Stimulated activated CD8-positive, alpha-beta memory T cell treated with anti-CD3 and anti-CD28 coated beads, Interleukin-12 subunit alpha, Interleukin-12 subunit beta, amount 100 ng/mL, for 24 hours (primary cell): ENCODE measurements around the gene RPS21.

Experiments
- DNase-seq: peaks from one replicate; pipeline ENCODE4 v3.0.0-alpha.2; 2020; ENCODE audit errors: extremely low read depth

RPS21 gene

DNA sequence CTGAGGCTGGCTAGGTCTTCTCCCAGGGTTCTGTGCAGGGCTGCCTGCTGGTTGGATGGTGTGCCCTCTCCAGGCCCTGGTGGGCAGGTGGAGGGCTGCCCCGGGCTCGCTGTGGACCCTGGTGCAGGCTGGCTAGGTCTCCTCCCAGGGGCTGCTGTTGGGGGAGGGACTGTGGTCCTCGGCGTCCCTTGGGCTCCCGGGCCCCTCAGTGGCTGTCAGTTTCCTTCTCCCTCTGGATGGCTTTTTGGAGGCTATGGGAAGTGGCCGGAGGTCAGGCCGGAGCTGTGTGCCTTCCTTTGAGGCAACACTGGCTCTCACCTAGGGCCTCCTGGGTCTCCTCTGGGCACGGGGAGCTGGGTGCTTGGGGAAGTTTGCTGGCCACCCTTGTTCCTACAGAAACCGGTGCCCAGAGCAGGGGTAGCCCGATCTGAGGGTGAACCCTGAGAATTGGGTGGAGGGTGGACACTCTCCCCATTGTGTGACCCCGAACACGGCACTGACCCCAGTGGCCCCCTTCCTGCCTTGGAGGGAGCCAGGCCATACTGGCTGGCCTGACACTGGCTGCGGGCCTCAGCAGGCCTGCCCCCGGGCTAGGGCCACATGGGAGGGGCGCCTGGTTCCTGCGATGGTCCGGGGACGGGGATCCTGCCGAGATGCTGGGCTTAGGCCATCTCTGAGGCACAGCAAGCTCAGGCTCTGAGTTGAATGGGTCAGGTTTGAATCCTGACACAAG, 24.0 kb downstream of the RPS21 start:
- DNase-seq: no peak

DNA sequence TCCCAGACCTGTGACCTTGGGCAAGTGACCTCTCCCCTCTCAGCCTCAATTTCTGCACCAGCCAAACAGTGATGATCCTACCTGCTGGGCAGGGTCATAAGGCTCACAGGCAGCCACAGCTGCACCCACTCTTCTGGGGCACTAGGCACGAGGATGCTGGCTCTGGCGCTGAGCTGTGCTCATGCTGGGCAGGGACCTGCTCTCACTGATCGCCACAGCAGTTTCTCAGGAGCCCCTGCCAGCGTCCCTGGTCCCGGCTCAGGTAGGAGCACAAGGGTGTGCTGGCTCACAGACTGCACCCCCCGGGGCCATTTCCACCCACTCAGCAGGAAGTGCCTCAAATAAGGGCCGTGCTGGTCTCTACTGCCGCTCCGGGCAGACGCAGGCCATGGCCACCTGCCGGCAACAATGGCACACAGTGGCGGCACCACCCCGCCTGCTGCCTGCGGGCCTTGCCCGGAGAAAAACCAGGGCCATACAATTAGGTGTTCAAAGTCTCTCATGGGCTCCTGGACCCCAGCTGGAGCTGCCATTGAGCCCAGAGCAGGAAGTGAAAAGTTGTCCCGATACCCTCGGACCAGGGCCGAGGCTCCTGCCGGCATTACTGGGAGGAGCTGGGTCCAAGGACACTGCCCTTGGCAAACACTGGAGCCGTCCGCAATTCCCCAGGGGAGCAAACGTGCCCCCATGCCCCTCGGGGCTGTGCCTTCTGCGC, 24.7 kb downstream of the RPS21 start:
- no peak for DNase-seq

DNA sequence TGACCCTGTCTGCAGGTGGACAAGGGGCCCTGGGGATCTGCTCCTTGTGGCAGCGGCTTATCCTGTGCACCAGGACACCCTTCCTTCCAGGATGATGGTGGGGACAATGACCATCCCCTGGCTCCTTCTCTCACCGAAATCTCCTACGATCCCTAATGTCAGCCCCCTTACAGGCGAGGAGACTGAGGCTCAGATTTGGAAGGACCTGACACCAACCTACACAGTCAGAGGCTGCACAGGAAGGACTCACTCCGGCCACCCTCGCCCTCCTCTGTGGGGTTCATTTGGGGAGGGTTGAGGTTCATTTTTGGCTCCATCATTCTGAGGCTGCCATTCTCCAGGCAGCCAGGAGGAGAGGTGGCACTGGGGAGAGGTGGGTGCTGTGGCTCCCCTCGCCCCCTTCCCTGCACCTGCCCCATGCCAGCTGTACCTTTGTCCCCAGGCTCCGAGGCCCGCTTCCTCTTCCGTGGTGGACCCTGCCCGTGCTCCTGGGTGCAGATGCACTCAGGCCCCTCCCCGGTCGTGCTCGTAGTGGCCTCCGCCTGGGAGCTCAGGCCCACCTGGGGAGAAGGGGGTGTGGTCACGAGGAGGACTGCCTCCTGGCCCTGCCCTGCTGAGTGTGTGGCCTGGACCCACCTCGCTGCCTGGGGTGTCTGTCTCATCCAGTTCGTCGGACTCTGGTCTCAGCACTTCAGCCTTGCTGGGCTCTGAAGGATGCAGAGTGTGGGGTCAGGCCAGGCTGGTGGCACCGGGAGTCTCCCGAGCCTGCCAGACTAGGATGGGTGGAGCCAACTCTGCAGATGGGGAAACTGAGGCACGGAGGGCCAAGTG, 25.5 kb downstream of the RPS21 start:
- no peak for DNase-seq

GRCh38 chr20:62413025-62413570, 26.2 kb downstream of the RPS21 start:
- DNase-seq: no peak

GRCh38 chr20:62413896-62414481, 27.1 kb downstream of the RPS21 start:
- no peak for DNase-seq

DNA sequence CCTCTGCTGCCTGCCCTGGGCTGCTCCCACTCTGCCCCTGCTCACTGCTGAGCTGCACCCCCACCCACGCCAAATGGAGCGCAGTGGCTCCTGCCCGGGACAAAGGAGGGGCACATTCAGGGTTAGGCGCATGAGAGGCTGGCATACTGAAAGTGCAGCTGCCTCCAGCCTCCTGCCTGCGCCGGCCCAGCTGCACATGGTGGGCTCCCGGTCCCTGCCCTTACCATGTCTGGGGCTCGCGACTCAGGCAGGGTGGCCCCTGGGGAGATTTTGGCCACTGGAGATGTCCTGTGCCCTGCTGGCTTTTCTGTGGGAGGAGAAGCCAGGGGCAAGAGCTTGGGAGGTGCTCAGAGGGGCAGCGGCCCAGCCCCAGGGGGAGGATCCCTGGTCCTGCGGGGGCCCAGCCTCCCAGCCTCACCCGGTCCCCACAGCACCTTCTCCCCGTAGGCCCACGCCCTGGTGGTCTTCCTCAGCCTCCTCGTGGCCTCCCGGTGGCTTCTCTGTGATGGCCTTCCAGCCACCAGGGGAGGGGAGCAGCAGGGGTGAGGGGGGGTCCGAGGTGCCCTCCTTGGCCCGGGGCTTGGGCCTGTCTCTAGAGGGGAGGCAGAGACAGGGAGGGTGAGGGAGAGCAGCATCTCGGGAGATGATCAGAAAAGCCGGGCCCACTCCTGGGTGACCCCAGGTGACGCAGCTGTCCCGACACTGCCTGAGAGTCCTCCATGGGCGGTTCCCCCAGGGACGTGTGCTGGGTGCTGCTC, 28.6 kb downstream of the RPS21 start:
- no peak for DNase-seq

DNA sequence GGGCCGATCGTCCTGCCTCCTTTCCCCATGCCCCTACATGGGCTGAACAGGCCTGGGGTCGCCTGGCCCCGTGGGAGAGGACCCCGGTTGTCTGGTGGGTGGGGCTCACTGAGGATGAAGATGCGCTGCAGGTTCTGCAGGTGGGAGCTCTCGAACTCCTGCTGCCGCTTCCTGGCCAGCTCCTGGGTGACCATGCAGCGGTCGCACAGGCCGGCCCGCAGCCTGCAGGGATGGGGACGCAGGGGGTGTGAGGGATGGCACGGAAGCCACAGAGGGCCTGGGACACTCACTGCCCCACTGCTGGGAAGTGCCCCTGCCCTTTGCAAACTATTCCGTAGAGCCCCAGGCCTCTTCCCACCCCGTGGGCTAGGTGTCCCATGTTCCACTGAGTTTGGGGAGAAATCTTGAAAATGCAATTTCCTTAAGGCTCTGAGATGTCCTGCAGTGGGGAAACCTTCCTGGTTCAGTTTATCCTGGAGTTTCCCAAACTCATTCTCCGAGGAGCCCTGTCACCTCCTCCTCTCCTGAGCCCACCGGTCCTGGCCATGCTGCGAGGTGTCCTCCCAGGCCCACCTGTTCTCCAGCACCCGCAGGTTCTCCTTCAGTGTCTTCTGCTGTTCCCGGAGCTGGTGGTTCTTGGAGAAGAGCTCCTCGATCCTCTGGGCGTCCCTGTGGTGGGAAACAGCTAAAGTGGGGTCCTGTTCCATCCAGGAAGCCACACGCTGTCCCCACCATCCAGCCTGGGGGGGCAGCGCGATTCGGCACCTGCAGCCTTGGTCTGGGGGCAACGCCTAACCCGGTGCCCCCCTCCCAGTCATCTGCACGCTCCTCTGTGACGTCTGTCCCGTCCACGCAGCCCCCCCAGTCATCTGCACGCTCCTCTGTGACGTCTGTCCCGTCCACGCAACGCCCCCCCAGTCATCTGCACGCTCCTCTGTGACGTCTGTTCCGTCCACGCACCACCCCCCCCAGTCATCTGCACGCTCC, 30.0 kb downstream of the RPS21 start:
- DNase-seq: no peak

- DNase-seq: no peak
These were observed 31.2 kb downstream of the RPS21 start for GRCh38 chr20:62417981-62418708.

DNA sequence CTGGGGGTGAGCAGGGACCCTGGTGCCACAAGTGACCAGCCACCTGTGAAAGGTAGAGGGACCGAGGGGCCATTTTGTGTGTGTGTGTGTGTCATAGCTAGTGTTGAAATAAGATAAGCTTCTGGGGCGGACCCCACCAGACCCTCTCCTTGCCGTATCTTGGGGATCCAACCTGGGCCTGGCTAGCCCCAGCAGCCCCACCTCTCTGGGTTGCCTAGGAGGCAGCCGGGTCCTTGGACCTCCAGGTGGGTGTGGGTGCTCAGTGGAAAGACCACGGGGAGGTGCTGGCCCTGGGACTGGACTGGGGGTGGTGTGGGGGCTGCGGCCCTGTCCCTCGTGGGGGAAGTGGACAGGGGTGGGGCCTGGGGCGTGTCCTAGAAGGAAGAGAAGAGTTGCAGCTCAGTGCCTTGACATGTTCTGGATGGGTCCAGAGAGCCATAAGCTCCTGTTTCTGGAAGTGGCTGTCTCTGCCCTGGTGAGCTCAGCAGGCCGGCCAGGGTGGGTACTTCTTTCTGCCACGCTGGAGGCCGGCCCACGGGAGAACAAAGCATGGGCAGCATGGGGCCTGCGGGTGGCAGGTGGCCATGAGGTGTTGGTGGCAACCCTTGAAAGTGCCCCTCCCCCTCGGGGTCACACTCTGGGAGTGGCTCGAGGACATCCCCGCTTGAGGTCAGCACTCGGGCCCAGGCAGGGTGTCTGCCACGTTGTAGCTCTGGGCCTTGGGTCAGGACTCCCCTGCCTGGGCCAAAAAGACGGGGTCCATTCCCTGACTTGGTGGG, 32.0 kb downstream of the RPS21 start:
- DNase-seq: no peak

DNA sequence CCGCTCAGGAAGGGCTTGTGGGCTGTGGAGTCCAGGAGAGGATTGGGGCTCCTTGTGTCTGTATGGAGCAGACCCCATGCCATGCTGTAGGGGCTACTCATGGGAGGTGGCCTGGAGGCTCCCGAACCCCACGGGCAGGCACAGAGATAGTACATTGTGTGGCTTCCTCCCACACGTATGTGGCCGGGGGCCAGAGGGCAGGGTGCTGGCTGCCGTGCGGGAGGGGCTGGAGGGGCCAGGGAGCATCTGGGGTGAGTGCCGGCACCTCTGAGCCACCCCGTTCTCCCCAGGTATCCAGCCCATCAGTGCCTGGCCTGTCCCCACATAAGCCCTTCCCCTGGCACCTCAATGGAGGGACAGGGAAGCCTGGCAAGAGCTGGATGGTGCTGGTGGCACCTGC, 32.9 kb downstream of the RPS21 start:
- no peak for DNase-seq

DNA sequence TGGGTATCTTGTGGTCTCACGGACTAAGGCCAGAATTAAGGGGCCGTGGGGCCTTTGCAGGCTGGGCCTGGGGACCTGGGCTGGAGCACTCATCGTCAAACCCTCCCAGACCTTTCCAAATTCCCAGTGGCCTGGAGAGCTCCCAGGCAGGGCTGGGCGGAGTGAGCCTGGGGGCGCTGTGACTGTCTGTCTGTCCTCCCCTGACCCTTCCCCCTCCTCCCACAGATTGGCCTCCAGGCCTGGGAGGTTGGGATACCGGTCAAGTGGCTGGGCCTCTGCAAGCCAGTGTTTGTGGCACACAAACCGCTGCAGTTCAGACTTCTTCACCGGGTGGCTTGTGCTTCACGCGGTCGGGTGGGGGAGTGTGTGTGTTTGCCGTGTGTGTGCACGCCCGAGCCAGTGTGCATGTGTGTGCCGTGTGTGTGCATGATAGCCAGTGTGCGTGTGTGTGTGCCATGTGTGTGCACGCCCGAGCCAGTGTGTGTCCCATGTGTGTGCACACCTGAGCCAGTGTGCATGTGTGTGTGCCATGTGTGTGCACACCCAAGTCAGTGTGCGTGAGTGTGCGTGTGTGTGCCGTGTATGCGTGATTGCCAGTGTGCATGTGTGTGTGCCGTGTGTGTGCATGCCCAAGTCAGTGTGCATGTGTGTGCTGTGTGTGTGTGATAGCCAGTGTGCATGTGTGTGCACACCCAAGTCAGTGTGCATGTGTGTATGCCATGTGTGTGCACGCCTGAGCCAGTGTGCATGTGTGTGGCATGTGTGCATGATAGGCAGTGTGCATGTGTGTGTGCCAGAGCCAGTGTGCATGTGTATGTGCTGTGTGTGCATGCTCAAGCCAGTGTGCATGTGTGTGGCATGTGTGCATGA, 34.2 kb downstream of the RPS21 start:
- DNase-seq: no peak

DNA sequence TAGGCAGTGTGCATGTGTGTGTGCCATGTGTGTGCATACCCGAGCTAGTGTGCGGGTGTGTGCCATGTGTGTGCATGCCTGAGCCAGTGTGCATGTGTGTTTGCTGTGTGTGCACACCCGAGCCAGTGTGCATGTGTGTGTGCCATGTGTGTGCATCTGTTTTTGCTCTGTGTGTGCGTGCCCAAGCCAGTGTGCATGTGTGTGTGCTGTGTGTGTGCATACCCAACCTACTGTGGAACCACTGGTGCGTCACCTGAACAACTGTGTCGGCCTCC, 34.8 kb downstream of the RPS21 start:
- DNase-seq: no peak

- DNase-seq: no peak
These were observed 35.9 kb downstream of the RPS21 start for GRCh38 chr20:62422636-62423325.

GRCh38 chr20:62423326-62423706, 36.4 kb downstream of the RPS21 start:
- DNase-seq: no peak

DNA sequence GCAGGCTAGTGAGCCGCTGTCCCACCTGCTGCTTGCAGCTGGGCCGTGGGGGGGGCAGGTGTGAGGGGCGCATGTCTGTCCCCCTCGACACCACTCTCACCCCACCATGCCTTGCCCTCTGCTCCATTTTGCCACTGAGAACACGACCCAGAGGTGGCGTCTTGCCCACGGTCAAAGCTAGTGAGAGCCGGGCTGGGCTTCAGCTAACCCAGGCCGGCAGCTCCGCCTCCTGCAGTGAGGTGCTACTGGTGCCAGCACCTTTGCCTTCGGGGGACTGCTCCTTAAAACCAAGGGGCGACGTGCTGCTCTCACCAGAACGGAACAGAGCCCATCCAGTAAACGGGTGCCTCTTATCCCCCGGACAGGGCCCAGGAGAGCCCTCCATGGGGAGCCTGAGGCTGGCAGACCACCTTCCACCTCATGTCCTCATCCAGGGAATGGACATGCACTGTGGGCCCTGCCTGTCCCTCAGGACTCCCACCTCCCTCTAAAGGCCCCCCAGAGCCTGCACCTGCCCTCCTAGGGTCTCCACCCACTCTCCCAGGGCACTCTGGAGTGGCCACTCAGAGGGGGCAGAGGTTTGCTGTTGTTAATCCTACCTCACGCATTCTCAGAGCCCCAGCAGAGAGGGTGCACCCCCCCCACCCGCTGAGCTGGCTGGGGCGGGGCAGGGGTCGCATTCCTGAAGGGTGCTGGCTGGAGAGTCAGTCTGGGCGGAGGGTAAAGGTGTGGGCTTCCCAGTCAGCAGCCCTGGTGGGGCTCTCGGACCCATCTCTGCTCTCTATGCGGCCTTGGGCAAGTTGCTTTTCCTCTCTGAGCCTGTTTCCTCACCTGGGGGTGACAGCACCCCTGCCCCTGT, 37.6 kb downstream of the RPS21 start:
- DNase-seq: no peak
